BLaER1 (cell line): ENCODE measurements around the gene HYDIN.

Source experiments
- H3K27ac ChIP-seq: shearing (Covaris generic); formaldehyde crosslinking; 2 replicates; pipeline ENCODE4 v1.8.1; 2022
- H3K27me3 ChIP-seq: shearing (Covaris generic); formaldehyde crosslinking; 2 replicates; pipeline ENCODE4 v1.8.1; 2022
- H3K36me3 ChIP-seq: shearing (Covaris generic); formaldehyde crosslinking; 2 replicates; pipeline ENCODE4 v1.8.1; 2022
- H3K4me1 ChIP-seq: shearing (Covaris generic); formaldehyde crosslinking; 2 replicates; pipeline ENCODE4 v1.8.1; 2022
- H3K4me2 ChIP-seq: shearing (Covaris generic); formaldehyde crosslinking; 2 replicates; pipeline ENCODE4 v1.8.1; 2022
- H3K4me3 ChIP-seq: shearing (Covaris generic); formaldehyde crosslinking; 2 replicates; pipeline ENCODE4 v1.8.1; 2022
- H3K9ac ChIP-seq: shearing (Covaris generic); formaldehyde crosslinking; 2 replicates; pipeline ENCODE4 v1.8.1; 2022
- H3K9me3 ChIP-seq: shearing (Covaris generic); formaldehyde crosslinking; 2 replicates; pipeline ENCODE4 v1.8.1; 2022
- H4K20me1 ChIP-seq: shearing (Covaris generic); formaldehyde crosslinking; 2 replicates; pipeline ENCODE4 v1.8.1; 2022
- Cebpa-rat ChIP-seq: shearing (Covaris generic); IDR thresholded peaks from 2 replicates; pipeline ENCODE4 v1.8.1; 2022

Gene HYDIN

DNA sequence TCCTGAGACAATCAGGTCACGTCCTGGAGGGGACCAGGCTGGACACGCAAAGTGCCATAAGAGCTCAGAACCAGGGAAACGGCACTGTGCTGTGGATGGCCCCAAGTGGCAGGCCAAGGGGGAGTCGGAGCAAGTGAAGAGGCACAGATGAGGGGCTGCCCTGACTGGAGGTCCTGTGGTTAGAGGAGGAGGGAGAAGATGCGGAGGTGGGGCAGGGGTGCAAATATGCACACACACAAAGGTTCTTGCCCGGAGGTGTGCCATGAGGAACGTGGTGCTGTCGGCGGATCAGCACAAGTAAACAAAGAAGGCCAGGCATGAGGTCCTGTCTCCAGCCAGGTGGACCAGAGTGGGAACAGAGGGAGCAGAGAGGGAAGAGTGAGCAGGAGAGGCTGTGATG, 453.0 kb downstream of the HYDIN start:
- Histone ChIP-seq H3K9me3 (peaks cover 5% of the 10 kb centered on the region; the same call in 1 of the 2 replicates), H3K4me3 (no peak overlapping the region), H3K27ac (no peak overlapping the region), H3K4me2 (no peak overlapping the region), H3K9ac (no peak overlapping the region), H3K4me1 (no peaks in the 10 kb centered on the region), H4K20me1 (no peaks in the 10 kb centered on the region), H3K36me3 (peaks cover 85% of the 10 kb centered on the region), H3K27me3 (no peaks in the 10 kb centered on the region)
- TF ChIP-seq Cebpa-rat = no peak

DNA sequence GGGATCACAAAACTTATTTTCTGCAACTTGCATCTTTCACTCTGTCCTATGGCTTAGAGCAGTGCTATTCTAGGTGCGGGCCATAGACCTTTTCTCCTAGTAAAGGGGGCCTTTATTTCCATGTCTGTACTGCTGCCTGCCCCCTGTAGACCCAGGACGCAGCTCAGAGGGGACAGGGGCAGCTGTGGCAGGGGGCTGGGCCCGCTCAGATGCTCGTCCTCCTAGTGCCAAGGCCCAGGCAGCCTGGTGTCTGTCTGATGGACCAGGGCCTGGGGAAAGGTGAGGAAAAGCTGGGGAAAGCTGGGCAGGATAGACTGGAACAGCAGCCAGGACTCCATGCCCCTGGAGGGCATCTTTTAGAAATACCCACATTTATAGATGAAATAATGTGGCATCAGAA, 455.1 kb downstream of the HYDIN start:
- no peak overlapping the region for H3K9ac ChIP-seq
- H4K20me1 ChIP-seq = no peaks in the 10 kb centered on the region
- H3K9me3 ChIP-seq = no peaks in the 10 kb centered on the region
- no peak overlapping the region for H3K27ac ChIP-seq
- peaks cover 4% of the 10 kb centered on the region; the same call in 1 of the 2 replicates for H3K4me1 ChIP-seq
- no peak for TF ChIP-seq Cebpa-rat
- peaks cover 84% of the 10 kb centered on the region for H3K36me3 ChIP-seq
- H3K4me3 ChIP-seq = no peak overlapping the region
- no peak overlapping the region for H3K4me2 ChIP-seq
- H3K27me3 ChIP-seq = no peaks in the 10 kb centered on the region

DNA sequence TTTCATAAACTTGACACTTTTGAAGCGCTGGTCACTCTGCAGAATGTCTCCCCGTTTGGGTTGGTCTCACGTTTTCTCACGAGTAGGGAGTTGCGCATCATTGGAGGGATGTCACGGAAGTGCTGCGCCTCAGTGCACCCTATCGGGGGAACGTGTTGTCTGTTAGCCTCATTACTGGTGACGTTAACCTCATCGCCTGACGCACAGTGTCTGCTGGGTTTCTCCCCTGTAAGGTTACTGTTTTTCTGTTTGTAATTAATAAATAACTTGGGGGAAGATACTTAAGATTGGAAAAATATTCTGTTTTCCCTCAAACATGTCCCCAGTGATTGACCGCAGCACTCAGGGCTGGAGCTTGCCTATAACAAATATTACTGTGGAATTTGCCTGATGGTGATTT, 456.3 kb downstream of the HYDIN start:
- H3K4me3 ChIP-seq = no peak overlapping the region
- H3K36me3 ChIP-seq = peaks cover 84% of the 10 kb centered on the region
- H3K4me1 ChIP-seq = peaks cover 4% of the 10 kb centered on the region; the same call in 1 of the 2 replicates
- no peak overlapping the region for H3K27ac ChIP-seq
- H3K27me3 ChIP-seq = no peaks in the 10 kb centered on the region
- no peak overlapping the region for H3K9ac ChIP-seq
- no peak for TF ChIP-seq Cebpa-rat
- H3K4me2 ChIP-seq = no peak overlapping the region
- no peaks in the 10 kb centered on the region for H4K20me1 ChIP-seq
- H3K9me3 ChIP-seq = no peaks in the 10 kb centered on the region

DNA sequence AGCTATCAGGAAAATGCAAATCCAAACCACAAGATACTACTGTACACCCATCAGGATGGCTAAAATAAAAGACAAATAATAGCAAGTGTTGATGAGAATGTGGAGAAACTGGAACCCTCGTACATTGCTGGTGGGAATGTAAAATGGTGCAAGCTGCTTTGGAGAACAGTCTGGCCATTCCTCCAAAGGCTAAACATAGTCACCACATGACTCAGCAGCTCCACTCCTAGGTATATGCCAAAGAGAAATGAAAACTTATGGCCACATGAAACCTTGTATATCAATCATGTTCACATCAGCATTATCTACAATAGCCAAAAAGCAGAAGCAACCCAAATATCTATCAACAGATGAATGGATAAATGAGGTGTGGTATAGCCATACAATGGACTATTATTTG, 458.0 kb downstream of the HYDIN start:
- Histone ChIP-seq H3K4me1 (peaks cover 11% of the 10 kb centered on the region; the same call in 1 of the 2 replicates), H3K4me3 (no peak overlapping the region), H3K27ac (no peak overlapping the region), H4K20me1 (no peaks in the 10 kb centered on the region), H3K9me3 (no peaks in the 10 kb centered on the region), H3K4me2 (no peak overlapping the region), H3K36me3 (peaks cover 79% of the 10 kb centered on the region), H3K27me3 (no peaks in the 10 kb centered on the region), H3K9ac (no peak overlapping the region)
- TF ChIP-seq Cebpa-rat = no peak

DNA sequence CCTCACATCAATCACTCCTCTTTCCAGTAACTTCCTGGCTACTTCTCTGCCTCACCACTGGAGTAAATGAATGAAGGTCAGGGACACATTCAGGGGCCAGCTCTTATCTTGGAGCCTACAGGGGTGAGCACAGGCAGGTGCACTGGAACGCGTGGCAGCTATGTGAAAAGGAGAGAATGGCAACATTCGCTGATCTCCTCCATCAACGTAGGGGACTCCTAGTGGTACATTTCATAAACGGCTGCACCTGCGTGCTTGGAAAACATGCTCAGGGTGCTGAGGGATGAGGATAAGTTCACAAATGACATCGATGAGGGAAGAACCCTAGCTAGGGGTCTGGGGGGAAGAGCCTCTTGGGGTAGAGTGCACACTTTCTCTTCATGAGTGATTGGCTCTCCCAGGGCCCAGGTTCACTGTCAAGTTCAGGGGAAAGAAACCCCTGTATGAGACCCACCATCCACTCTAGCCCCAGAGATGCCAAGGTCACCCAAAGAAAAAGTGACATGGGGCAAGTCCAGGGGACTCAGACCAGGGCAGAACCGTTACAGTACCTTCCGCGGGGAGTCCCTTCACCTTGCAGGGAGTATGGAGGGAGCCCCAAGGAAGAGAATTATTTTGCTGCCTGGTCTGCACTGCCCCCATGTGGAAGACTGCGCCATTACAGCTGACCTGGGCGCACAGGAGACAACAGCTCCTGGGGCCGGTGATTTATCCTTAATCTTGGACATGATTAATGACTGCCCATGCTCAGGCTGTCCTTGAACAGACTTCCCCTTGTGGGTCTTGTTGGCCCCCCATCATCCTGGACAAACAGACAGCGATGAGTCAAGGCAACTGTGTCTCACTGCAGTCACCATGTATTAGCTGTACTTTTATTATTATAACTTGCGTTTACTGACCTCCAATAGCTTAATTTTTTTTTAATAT, 459.6 kb downstream of the HYDIN start:
- no peak overlapping the region for H3K4me3 ChIP-seq
- H3K27ac ChIP-seq = no peak overlapping the region
- H3K9me3 ChIP-seq = no peaks in the 10 kb centered on the region
- peaks cover 77% of the 10 kb centered on the region for H3K36me3 ChIP-seq
- peaks cover 11% of the 10 kb centered on the region; the same call in 1 of the 2 replicates for H3K4me1 ChIP-seq
- H3K4me2 ChIP-seq = no peak overlapping the region
- H3K9ac ChIP-seq = no peak overlapping the region
- H4K20me1 ChIP-seq = no peaks in the 10 kb centered on the region
- no peaks in the 10 kb centered on the region for H3K27me3 ChIP-seq
- TF ChIP-seq Cebpa-rat = no peak

DNA sequence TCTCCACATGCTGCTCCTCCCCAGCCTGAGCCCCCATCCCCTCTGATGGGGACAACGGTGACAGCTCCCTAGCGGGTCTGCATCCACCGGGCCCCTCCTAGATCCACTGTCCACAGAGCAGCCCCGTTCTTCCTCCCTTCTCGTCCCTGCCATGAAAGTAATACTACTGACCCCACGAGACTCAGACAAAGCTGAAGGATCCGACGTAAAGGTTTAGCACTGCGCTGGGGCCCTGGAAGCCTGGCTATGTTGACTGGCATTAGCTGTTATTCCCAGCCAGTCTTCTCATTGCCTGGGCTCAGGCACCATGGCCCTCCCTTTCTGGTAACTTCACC, 460.3 kb downstream of the HYDIN start:
- Histone ChIP-seq H4K20me1 (no peaks in the 10 kb centered on the region), H3K9ac (no peak overlapping the region), H3K27ac (no peak overlapping the region), H3K4me2 (no peak overlapping the region), H3K27me3 (no peaks in the 10 kb centered on the region), H3K9me3 (no peaks in the 10 kb centered on the region), H3K4me1 (peaks cover 11% of the 10 kb centered on the region; the same call in 1 of the 2 replicates), H3K36me3 (peaks cover 77% of the 10 kb centered on the region), H3K4me3 (no peak overlapping the region)
- TF ChIP-seq Cebpa-rat = no peak

DNA sequence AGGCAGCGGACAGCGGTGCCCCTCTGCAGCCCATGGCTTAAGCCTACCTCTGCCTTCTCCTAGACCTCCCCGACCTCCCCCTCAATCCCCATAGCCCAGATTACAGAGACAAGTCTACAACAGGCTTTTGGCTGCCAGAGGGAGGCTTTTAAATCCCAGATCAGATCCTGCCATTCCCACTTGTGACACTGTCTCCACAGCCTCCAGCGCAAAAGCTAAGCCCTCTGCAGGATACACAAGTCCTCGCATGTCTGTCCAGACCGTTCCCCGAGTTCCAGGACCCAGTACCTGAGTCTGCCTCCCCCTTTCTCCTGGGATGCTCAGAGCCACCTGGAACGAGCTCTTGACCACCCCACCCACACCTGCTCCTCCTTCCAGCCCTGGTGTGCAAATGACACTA, 460.8 kb downstream of the HYDIN start:
- Histone ChIP-seq H3K4me2 (no peak overlapping the region), H3K27me3 (no peaks in the 10 kb centered on the region), H3K27ac (no peak overlapping the region), H4K20me1 (no peaks in the 10 kb centered on the region), H3K4me3 (no peak overlapping the region), H3K9ac (0 out of 2 replicates have a peak overlapping the region, but pooled peaks have one; percentile 2), H3K9me3 (no peaks in the 10 kb centered on the region), H3K36me3 (peaks cover 79% of the 10 kb centered on the region), H3K4me1 (peaks cover 11% of the 10 kb centered on the region; the same call in 1 of the 2 replicates)
- no peak for TF ChIP-seq Cebpa-rat

DNA sequence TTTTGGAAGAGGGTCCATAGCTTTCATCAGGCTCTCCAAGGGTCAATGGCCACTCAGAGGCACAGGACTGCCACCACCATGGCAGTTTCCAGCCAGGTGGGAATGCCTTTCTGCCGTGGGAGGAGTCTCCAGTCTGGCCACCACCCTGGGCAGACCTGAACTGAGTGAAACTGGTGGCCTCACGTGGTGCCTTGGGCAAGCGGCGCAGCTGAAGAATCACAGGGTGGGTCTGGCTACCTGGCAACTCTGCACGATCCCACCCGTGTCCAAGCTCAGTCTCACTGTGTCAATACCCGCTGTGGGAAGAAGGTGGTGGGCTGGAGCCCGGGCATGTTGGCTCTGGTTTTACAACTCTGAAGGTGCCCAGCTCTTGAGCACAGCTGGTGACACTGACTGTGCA, 461.4 kb downstream of the HYDIN start:
- Histone ChIP-seq H3K36me3 (peaks cover 79% of the 10 kb centered on the region), H3K9ac (0 out of 2 replicates have a peak overlapping the region, but pooled peaks have one; percentile 2)
- TF ChIP-seq Cebpa-rat = no peak

DNA sequence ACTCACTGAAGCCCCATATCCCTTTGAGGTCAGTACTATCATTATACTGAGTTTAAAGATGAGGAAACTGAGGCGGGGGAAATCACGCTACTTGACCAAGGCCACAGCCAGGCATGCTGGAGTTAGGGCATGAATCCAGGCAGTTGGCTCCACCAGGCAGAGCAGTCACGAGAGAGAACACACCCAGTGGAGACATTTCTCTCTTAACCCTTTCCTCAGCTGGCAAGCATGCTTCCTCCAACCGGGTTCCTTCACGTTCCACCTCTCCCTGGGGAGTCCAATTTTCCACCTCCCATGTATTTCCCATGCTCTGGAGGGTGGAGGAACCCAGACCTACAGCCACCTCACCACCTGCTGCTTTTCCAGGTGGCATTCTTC, 462.3 kb downstream of the HYDIN start:
- Histone ChIP-seq H3K4me3 (no peak overlapping the region), H3K4me1 (peaks cover 11% of the 10 kb centered on the region; the same call in 1 of the 2 replicates), H3K36me3 (peaks cover 80% of the 10 kb centered on the region), H4K20me1 (no peaks in the 10 kb centered on the region), H3K4me2 (0 out of 2 replicates have a peak overlapping the region, but pooled peaks have one; percentile 1), H3K27ac (peak overlapping the region; percentile 14; the same call in 1 of the 2 replicates), H3K27me3 (no peaks in the 10 kb centered on the region), H3K9me3 (no peaks in the 10 kb centered on the region), H3K9ac (peak overlapping the region; percentile 29; the same call in 1 of the 2 replicates)
- no peak for TF ChIP-seq Cebpa-rat

More for the DNA sequence above, 461.4 kb downstream of the HYDIN start:
- Histone ChIP-seq H3K4me1 (peaks cover 11% of the 10 kb centered on the region; the same call in 1 of the 2 replicates), H3K4me3 (no peak overlapping the region), H3K27ac (no peak overlapping the region), H3K9me3 (no peaks in the 10 kb centered on the region), H3K4me2 (no peak overlapping the region), H3K27me3 (no peaks in the 10 kb centered on the region), H4K20me1 (no peaks in the 10 kb centered on the region)
